Mesothelial cell of epicardium (in vitro differentiated cells): ENCODE data around the gene TIMP3. TPM values are rescaled to one million over a fixed set of nuclear protein-coding genes. Genes with fewer than 3 reads are reported as not detected.

Experiments used
- DNase-seq, 2 experiments: peaks; one replicate each; pipeline ENCODE4 v3.0.0; 2021; ENCODE audit warnings: low spot score in 2 of 2; ENCODE audit not compliant: unreplicated experiment in 2 of 2
- H3K27ac Mint-ChIP-seq: 2 replicates; pipeline ENCODE4 v1.8.0; 2021; ENCODE audit warnings: mixed read lengths
- H3K27me3 Mint-ChIP-seq: 2 replicates; pipeline ENCODE4 v1.8.0; 2021; ENCODE audit warnings: low read depth, mixed read lengths
- H3K36me3 Mint-ChIP-seq: 2 replicates; pipeline ENCODE4 v1.8.0; 2021; ENCODE audit warnings: mixed read lengths
- H3K4me1 Mint-ChIP-seq: 2 replicates; pipeline ENCODE4 v1.8.0; 2021; ENCODE audit warnings: mixed read lengths
- H3K4me3 Mint-ChIP-seq: 2 replicates; pipeline ENCODE4 v1.8.0; 2021; ENCODE audit warnings: mild to moderate bottlenecking, moderate library complexity, mixed read lengths
- H3K9me3 Mint-ChIP-seq: 2 replicates; pipeline ENCODE4 v1.8.0; 2021; ENCODE audit warnings: mixed read lengths
- total RNA-seq: library from RNA; stranded (reverse); gene quantifications from 3 replicates; pipeline ENCODE4 v1.2.1, GENCODE V29; 2021
- TF ChIP-seq, protein P1 (sequence below): fragments of 200-600 bp; sonication (generic); IDR thresholded peaks from one replicate; pipeline ENCODE4 v1.5.0; 2021; ENCODE audit warnings: antibody characterized with exemption; ENCODE audit not compliant: unreplicated experiment

Gene TIMP3
- total RNA-seq, 1 donor from 2014 or later = 67.2 TPM

DNA sequence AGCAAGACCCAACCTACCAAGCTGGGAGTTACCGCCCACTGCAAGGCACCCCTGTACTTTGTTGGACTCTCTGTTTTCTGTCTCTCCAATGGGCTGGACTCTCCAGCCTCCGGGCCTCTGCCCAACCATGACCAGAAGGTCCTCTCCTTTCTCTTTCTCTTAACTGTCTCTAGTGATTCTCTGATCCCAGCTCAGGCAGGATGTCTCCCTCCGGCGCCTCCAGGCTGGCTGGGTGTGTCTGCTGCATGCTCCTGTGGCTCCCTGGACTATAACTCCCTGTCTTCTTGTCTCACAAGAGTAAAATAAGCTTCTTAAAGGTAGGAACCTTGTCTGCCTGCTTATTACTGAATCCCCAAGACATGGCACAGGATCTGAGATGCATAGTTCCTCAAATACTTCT lies 36.3 kb downstream of the TIMP3 start:
- Mint-ChIP-seq H3K27ac (peak overlapping the region; percentile 72), H3K4me1 (peaks cover 43% of the 10 kb centered on the region), H3K4me3 (no peak overlapping the region), H3K9me3 (no peaks in the 10 kb centered on the region), H3K36me3 (no peaks in the 10 kb centered on the region), H3K27me3 (no peaks in the 10 kb centered on the region)
- TF ChIP-seq, protein P1, sequence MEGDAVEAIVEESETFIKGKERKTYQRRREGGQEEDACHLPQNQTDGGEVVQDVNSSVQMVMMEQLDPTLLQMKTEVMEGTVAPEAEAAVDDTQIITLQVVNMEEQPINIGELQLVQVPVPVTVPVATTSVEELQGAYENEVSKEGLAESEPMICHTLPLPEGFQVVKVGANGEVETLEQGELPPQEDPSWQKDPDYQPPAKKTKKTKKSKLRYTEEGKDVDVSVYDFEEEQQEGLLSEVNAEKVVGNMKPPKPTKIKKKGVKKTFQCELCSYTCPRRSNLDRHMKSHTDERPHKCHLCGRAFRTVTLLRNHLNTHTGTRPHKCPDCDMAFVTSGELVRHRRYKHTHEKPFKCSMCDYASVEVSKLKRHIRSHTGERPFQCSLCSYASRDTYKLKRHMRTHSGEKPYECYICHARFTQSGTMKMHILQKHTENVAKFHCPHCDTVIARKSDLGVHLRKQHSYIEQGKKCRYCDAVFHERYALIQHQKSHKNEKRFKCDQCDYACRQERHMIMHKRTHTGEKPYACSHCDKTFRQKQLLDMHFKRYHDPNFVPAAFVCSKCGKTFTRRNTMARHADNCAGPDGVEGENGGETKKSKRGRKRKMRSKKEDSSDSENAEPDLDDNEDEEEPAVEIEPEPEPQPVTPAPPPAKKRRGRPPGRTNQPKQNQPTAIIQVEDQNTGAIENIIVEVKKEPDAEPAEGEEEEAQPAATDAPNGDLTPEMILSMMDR = no peak
- DNase-seq = no peak

DNA sequence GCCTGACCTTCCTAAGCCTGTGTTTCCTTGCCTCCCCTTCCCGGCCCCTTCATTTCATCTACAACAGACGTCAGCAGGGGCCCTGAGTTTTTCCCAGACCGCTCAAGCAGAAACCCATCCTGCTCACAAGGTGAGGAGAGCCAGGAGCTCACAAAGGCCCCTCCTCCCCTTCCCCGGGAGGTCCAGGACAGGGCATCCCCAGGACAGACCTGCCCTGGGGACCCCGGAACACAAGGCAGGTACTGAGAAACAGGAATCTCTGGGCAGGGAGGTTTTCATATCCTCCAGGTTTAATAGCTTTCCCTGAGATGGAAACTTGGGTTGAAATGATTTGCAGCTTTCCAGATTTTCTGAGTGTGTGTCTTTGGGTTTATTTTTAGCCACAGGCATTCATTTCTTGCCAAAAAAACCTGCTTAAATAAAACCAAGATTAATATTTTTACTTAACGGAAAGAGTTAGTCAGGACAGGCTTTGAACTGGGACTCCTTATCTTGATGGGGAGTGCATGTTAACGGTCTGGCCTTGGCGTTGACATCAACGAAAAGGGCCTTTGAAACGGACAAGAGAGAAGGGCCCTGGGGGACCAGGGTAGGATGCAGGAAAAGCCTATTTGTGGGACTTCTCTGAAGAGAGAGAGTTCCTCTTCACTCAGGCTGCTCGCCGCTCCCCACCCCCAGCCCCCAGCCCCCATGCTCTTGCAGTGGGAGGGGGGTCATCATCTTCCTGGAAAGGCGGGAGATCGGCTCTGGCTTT lies 38.5 kb downstream of the TIMP3 start:
- Mint-ChIP-seq H3K27me3 (no peaks in the 10 kb centered on the region), H3K4me1 (peaks cover 45% of the 10 kb centered on the region), H3K27ac (peak overlapping the region; percentile 88), H3K36me3 (no peaks in the 10 kb centered on the region), H3K9me3 (no peaks in the 10 kb centered on the region), H3K4me3 (no peak overlapping the region)
- DNase-seq = peak in 1 of 2 experiments; percentile 39
- TF ChIP-seq, protein P1 = no peak

- Mint-ChIP-seq H3K9me3 (no peaks in the 10 kb centered on the region), H3K36me3 (no peaks in the 10 kb centered on the region), H3K4me3 (no peak overlapping the region), H3K27ac (peak overlapping the region; percentile 88), H3K27me3 (no peaks in the 10 kb centered on the region), H3K4me1 (peaks cover 45% of the 10 kb centered on the region)
- TF ChIP-seq, protein P1 = no peak
- no peak for DNase-seq
These were observed 39.7 kb downstream of the TIMP3 start for GRCh38 chr22:32841175-32841574.

DNA sequence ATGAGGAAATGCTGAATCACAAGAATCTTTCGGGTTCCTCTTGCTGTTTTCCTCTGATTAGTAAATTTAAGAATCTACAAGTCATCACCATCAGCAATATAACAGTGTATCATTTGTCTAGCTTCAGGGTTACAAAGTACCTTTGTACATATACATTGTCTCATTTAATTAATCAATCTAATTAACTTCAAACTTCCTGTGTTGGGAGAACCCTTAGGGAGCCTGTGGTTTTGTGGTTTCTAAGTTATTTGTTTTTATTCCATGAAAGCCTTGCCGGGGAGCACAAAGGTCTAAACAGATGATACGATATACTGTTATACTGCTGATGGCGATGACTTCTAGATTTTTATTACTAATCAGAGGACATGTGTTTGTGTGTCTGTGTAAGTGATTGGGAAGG lies 41.0 kb downstream of the TIMP3 start:
- Mint-ChIP-seq H3K27me3 (no peaks in the 10 kb centered on the region), H3K27ac (no peak overlapping the region), H3K9me3 (no peaks in the 10 kb centered on the region), H3K36me3 (no peaks in the 10 kb centered on the region), H3K4me3 (no peak overlapping the region), H3K4me1 (peaks cover 58% of the 10 kb centered on the region)
- no peak for DNase-seq
- TF ChIP-seq, protein P1 = no peak

GRCh38 chr22:32843300-32843699 lies 41.8 kb downstream of the TIMP3 start:
- no peaks in the 10 kb centered on the region for H3K36me3 Mint-ChIP-seq
- TF ChIP-seq, protein P1 = no peak
- H3K4me3 Mint-ChIP-seq = no peak overlapping the region
- H3K27ac Mint-ChIP-seq = no peak overlapping the region
- no peaks in the 10 kb centered on the region for H3K9me3 Mint-ChIP-seq
- no peak for DNase-seq
- peaks cover 54% of the 10 kb centered on the region for H3K4me1 Mint-ChIP-seq
- no peaks in the 10 kb centered on the region for H3K27me3 Mint-ChIP-seq
